DLD1 (cell line): Measurements from ENCODE around the gene TGIF2.
"Not testable (repeated sequence)": the region's sequence is repeated elsewhere in the genome, so short reads cannot be mapped to it uniquely, and the experiment has no call there.

Source experiments
- in situ Hi-C: cut with HindIII; loops from 2 replicates; pipeline ENCODE4 v1.10.0; 2017; ENCODE audit warnings: low sequenced_read_pairs

TGIF2 gene

GRCh38 chr20:36576081-36576445 is 2.7 kb downstream of the TGIF2 start:
- in situ Hi-C loops: no loop called here

- in situ Hi-C loops: no loop called here
Observed at GRCh38 chr20:36578356-36579041, 5.1 kb downstream of the TGIF2 start.

DNA sequence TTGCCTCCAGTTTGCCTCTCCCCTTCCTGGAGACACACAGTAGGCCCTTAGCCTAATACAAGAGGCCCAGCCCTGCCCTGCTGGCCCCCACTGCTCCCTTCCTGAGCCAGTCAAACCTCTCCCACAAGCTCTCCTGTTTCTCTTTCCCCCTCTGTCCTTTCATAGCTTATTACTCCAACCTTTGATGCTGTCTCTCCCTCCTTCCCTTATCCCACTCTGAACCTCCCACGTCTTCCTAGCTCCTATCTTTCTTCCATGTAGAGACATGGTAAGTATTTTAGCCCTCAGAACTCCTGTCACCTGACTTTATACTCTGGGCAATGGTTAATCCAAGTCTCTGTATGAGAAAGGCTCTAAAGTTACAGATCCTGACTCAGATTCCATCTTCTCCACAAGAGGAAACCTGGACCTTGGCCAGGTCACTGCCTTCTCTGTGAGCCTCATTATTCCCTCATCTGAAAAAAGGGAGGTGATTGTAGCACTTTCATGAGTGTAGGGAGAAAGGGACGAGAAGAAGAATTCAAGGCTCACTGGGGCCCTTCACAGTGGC is 6.7 kb downstream of the TGIF2 start:
- in situ Hi-C loops: no loop called here

DNA sequence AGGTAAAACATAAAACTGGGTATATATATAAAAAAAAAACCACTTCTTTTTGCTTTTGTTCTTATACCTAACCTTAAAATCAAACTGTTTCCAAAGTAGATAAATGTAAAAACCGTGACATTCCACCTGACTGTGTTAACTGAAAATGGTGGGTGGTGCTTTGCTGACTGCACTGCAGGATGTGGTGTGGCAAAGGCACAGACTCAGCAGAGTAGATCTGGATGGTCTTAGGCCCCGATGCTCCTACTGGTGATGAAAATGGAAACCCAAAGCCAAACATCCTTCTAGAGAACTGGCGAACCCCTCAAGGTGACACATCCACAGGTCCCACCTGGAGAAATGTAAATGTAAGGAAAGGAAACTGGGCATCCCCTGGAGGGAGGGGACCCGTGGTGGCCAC is 8.9 kb downstream of the TGIF2 start:
- in situ Hi-C loops: no loop called here

- in situ Hi-C loops: no loop called here
Observed at GRCh38 chr20:36582821-36583220, 9.4 kb downstream of the TGIF2 start.

DNA sequence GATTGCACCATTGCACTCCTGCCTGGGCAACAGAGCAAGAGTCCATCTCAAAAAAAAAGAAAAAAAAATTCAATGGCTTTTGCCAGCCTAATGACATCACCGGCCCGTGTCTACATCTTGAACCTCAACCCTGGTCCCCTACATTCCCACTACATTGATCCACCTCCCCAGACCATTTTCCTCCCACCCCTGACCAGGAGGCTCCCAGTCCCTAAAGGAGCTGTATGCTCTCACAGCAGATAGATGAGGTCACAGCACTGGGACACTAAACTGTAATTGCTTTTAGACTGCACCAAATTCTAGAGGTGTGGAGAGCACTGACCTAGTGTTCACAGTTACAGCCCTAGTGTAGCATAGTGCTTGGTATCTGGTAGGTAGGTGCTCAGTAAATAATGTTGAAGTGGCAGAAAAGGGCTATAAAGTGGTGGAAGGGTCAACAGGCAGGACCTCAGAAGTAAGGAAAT is 10.7 kb downstream of the TGIF2 start:
- in situ Hi-C loops: no loop called here

DNA sequence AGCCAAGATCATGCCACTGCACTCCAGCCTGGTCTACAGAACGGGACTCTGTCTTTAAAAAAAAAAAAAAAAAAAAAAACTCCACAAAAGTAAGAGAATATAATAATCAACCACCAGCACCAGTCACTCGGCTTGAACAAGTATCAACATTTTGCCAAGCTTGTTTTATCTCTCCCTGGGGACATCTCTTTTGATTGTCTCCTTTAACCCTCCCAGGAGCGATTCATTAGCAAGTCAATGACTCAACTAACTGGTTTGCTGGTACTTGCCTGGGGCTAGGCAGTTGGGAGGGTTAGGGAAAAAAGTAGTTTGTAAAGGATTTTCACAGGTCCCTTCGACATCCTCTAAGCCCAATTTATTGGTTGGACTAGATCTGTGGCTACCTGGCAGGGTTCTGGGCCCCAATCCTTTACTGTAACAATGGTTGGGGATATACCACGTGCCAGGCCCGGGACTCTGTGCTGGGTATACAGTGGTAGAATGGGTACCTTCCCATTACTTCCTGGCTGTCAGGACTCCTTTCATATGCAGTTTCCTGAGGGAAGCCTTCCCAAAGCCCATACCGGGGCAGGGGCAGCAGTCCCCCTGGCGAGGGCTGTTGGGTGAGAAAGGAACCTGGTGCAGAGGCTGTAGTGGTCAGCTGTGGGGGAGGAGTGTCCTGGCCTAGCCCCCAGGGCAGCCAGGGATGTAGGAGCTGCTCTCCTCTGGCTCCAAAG is 12.2 kb downstream of the TGIF2 start:
- in situ Hi-C loops: no loop called here

DNA sequence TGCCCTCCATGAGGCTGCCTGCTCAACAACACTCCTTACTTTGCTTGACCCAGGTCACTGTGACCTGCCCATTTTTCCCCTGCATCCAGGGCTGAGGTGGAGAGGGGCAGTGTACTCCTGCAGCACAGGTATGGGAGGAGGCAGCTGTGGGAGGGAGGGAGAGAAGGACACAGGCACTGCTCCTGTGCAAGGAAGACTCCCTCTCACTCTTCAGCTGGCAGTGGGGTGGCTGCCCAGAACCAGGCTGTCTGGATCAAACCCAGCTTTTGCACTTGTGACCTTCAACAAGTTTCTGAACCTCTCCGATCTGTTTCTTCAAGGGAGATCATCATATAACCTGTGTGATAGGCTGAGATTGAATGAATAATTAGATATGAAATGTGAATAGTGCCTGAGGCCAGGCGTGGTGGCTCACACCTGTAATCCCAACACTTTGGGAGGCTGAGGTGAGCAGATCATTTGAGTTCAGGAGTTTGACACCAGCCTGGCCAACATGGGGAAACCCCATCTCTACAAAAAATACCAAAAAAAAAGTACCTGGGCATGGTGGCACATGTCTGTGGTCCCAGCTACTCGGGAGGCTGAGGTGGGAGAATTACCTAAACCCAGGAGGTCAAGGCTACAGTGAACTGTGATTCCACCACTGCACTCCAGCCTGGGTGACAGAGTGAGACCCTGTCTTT is 14.1 kb downstream of the TGIF2 start:
- in situ Hi-C loops: no loop called here

GRCh38 chr20:36591281-36591680 is 17.9 kb downstream of the TGIF2 start:
- in situ Hi-C loops: no loop called here

- in situ Hi-C loops: no loop called here
Observed at GRCh38 chr20:36591854-36592641, 18.7 kb downstream of the TGIF2 start.

- in situ Hi-C loops: no loop called here
Observed at GRCh38 chr20:36593347-36593929, 20.0 kb downstream of the TGIF2 start.

DNA sequence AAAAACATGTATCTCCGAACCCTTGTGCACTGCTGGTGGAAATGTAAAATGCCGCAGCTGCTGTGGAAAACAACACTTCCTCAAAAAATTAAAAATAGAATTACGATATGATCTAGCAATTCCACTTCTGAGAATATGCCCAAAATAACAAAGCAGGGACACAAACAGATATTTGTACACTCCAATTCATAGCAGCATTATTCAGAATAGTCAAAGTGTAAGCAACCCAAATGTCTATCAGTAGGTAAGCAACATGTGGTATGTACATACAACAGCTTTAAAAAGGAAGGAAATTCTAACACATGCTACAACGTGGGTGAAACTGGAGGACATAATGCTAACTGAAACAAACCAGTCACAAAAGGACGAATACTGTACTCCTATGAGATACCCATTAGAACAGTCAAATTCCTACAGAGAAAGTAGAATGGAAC is 26.5 kb downstream of the TGIF2 start:
- in situ Hi-C loops: no loop called here

GRCh38 chr20:36601540-36601939 is 28.1 kb downstream of the TGIF2 start:
- in situ Hi-C loops: no loop called here

DNA sequence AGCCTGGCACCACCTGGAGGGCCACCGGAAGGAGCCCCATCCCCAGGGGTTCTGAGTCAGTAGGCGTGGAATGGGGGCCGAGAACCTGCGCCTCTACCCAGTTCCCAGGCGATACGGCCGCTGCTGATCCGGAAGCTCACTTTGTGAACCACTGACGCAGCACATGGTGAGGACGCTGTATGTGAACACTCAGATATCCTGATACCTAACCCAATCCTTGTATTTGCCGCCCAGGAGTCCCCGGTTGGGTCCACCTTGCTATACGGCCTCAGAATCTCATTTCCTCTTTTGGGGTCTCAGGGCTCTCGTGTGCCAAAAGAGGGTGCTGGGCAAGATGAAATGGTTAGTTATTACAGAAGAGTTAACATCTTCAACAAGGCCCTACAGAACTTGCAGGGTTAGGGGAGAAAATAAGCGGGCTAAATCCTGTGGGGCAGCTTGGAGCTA is 31.6 kb downstream of the TGIF2 start:
- in situ Hi-C loops: no loop called here

- in situ Hi-C loops: no loop called here
Observed at GRCh38 chr20:36605399-36606157, 32.2 kb downstream of the TGIF2 start, which contains the start of gene RAB5IF. TSS of gene RAB5IF (plus strand) at chr20:36605779. CDS start at chr20:36605952, 173 bp downstream.

DNA sequence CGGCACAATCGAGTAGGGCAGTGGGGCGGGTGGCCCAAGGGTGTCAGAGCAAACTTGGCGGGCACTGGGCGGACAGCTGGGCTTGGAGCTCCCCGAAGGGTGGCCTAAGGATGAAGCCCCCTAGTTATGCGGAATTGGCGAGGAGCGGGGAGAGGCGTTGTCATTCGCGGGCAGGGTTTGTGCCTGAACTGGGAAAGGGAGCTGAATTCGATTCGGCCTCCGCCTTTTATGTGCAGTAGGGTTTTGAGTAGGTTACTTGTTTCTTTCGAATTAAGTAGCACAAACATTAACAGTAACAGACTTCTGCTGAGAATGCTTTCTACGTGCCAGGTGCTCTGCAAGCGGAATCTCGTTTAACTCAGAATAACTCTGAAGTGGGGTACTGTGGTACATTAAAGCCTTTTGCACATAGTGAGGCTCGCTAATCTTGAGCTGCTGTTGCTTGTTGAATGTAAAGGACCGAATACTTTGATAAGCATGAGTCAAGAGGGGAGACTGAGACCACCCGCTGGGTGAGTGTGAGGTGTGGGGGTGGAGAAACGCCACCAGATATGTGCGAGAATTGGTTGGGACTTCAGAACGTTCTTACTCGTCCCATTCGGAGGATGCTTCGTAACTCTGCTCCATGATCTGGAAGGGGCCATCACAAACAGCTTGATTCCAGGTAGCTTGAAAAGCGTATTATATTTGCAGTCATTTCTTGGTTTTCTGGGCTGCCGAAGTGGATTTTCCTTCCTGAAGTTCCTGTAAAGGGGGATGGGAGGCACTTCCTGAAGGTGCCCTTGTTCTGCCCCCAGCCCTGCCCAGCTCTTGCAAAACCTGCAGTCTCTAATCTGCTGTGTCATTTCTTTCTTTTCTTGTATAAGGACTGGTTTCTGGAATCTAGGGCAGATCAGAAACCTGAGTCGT is 33.0 kb downstream of the TGIF2 start:
- in situ Hi-C loops: no loop called here

DNA sequence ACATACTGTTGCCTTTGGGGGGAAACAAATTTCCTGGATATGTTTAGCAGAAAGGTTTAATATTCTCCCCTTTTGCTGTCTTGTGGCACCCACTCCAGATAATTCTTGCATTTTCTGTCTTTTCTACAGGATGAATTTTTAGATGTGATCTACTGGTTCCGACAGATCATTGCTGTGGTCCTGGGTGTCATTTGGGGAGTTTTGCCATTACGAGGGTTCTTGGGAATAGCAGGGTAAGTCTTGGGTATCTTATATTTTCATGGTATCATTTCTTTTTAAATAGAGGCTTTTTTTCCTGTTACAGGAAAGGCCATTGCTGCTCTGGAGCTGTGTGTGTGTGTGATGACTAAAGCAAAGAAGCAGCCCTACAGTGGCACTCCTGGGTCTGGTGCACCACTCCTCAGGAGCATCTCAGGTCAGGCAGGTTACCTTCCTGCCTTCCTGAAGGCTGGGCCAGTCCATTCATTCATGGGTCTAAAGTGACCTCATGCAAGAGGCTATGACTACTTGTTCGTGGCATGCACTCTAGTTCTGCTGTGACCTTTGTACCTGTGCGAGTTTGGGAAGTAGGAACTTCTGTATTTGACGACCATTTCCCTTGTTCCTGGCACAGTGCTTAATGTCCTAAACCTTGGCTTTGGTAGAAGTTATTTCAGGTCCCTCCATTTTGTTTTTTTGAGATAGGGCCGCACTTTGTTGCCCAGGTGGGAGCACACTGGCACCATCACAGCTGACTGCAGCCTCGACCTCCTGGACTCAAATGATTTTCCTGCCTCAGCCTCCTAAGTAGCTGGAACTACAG is 34.4 kb downstream of the TGIF2 start:
- in situ Hi-C loops: no loop called here

GRCh38 chr20:36608388-36608728 is 35.0 kb downstream of the TGIF2 start:
- in situ Hi-C loops: not testable (repeated sequence)
